Activated T-helper 2 cell treated with anti-CD3 and anti-CD28 coated beads, Interferon-gamma antibody, Interleukin-2, Interleukin-4, amounts not matched to agents 10 μg/mL and 5 μg/mL and 100 μg/mL, durations not matched to agents 14 hours and 24 hours and 36 hours (primary cell): ENCODE results near the gene SLC4A2. TPM values are rescaled to one million over a fixed set of nuclear protein-coding genes. Genes with fewer than 3 reads are reported as not detected.

Source experiments
- DNase-seq: peaks from one replicate; pipeline ENCODE4 v3.0.0; 2021; ENCODE audit warnings: low spot score
- H3K27ac Mint-ChIP-seq: one replicate; pipeline ENCODE4 v1.8.0; 2021; ENCODE audit warnings: mixed read lengths
- H3K27me3 Mint-ChIP-seq: one replicate; pipeline ENCODE4 v1.8.0; 2021; ENCODE audit warnings: low read depth, mixed read lengths
- H3K36me3 Mint-ChIP-seq: one replicate; pipeline ENCODE4 v1.8.0; 2021; ENCODE audit warnings: low read depth, mixed read lengths
- H3K4me1 Mint-ChIP-seq: one replicate; pipeline ENCODE4 v1.8.0; 2021; ENCODE audit warnings: low read depth, mixed read lengths
- H3K4me3 Mint-ChIP-seq: one replicate; pipeline ENCODE4 v1.8.0; 2021; ENCODE audit warnings: low read depth, mild to moderate bottlenecking, moderate library complexity, mixed read lengths
- H3K9me3 Mint-ChIP-seq: one replicate; pipeline ENCODE4 v1.8.0; 2021; ENCODE audit warnings: mixed read lengths
- intact Hi-C: fragments of 100-400 bp; cut with micrococcal nuclease; formaldehyde crosslinking; loops from one replicate; pipeline ENCODE4 v1.15.1; 2023
- total RNA-seq: library from RNA; stranded (reverse); gene quantifications from 2 replicates; pipeline ENCODE4 v1.2.3, GENCODE V29; 2022

Gene SLC4A2
- total RNA-seq, 1 donor from 2014 or later: 109 TPM

DNA sequence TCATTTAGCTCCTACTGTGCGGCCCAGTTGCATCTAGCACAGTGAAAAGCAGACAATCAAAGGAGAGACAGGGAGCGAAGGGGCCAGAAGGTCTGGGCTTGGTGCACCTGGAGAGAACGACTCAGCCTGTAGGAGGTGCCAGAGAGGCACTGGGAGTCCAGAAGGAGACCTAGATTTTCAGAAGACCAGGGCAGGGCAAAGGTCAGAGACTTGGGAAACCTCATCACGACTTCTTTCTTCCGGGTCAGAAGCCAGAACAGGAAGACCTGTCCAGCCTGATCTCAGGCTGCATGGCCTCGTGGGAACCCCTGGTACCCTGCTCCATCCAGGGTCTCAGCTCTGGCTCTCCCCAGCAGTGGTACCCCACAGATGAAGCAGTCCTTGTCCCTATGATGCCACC, 32.0 kb downstream of the SLC4A2 start:
- intact Hi-C loops: no loop called here
- no peak for DNase-seq
- H3K9me3 Mint-ChIP-seq: no peaks in the 10 kb centered on the region
- peaks cover 11% of the 10 kb centered on the region for H3K4me1 Mint-ChIP-seq
- H3K27me3 Mint-ChIP-seq: peaks cover 2% of the 10 kb centered on the region
- peaks cover 4% of the 10 kb centered on the region for H3K36me3 Mint-ChIP-seq
- no peak overlapping the region for H3K4me3 Mint-ChIP-seq
- H3K27ac Mint-ChIP-seq: no peak overlapping the region

GRCh38 chr7:151091988-151092387, 32.6 kb downstream of the SLC4A2 start:
- Mint-ChIP-seq H3K9me3 (no peaks in the 10 kb centered on the region), H3K4me1 (peaks cover 11% of the 10 kb centered on the region), H3K4me3 (no peak overlapping the region), H3K27me3 (peaks cover 2% of the 10 kb centered on the region), H3K36me3 (peaks cover 4% of the 10 kb centered on the region), H3K27ac (no peak overlapping the region)
- DNase-seq: no peak
- intact Hi-C loops: no loop called here

DNA sequence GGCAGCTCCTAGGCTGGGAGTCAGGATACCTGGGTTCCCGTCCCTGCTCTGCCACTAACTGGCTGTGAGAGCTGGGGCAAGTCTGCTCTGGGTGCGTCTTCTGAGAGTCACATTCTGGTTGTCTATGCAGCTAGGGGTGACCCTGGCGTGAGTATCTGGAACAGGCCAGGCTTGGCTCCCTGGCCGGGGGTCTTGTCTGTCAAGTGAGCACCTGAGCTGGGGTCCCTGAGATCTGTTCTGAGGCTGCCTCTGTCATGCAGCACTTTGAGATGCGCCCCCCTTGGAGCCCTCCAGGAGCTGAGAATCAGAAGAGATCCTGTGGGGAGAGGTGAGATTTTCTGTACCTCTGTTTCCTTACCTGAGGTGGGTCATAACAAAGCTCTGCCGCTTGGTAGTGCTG, 34.4 kb downstream of the SLC4A2 start:
- Mint-ChIP-seq H3K9me3 (no peaks in the 10 kb centered on the region), H3K27me3 (peaks cover 2% of the 10 kb centered on the region)
- intact Hi-C loops: no loop called here

GRCh38 chr7:151094675-151095074, 35.3 kb downstream of the SLC4A2 start:
- Mint-ChIP-seq H3K27ac (no peak overlapping the region), H3K27me3 (no peaks in the 10 kb centered on the region), H3K4me1 (no peaks in the 10 kb centered on the region), H3K36me3 (no peaks in the 10 kb centered on the region), H3K9me3 (no peaks in the 10 kb centered on the region), H3K4me3 (no peak overlapping the region)
- intact Hi-C loops: no loop called here
- DNase-seq: no peak

More for the DNA sequence above, 34.4 kb downstream of the SLC4A2 start:
- Mint-ChIP-seq H3K27ac (no peak overlapping the region), H3K4me3 (no peak overlapping the region), H3K36me3 (peaks cover 4% of the 10 kb centered on the region), H3K4me1 (peaks cover 6% of the 10 kb centered on the region)
- DNase-seq: no peak

DNA sequence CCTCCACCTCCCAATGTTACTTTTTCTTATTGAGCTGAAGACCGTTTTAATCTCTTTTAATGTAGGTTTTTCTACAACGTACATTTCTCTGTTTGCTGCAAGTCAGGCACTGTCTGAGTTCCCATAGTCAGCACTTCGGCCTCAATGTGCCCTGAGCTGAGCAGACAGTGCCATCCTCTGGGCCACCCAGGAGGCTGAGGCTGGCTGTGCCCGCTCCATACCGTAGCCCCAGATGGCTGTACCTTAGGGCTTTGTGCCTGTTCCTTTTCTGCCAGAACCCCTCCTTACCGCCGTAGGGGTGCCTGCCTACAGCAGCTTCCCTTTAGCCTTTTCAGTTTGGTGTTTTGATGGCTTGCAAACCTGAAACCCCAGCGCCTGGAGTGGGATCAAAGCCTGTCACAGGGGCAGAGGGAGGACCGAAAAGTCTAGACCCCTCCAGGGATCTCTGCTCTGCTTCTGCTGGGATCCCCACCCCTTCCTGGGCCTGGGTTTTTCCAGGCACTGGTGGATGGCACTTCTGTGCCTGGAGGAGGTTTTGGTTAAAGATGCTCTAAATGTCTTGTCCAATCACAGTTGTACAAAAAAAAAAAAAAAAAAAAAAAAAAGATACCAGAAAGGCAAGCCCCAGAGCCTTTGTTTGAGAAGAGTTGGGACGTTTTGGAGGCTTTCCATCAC, 35.9 kb downstream of the SLC4A2 start:
- Mint-ChIP-seq H3K4me3 (no peak overlapping the region), H3K36me3 (no peaks in the 10 kb centered on the region), H3K27me3 (no peaks in the 10 kb centered on the region), H3K27ac (no peak overlapping the region), H3K4me1 (no peaks in the 10 kb centered on the region), H3K9me3 (no peaks in the 10 kb centered on the region)
- DNase-seq: no peak
- intact Hi-C loops: no loop called here

DNA sequence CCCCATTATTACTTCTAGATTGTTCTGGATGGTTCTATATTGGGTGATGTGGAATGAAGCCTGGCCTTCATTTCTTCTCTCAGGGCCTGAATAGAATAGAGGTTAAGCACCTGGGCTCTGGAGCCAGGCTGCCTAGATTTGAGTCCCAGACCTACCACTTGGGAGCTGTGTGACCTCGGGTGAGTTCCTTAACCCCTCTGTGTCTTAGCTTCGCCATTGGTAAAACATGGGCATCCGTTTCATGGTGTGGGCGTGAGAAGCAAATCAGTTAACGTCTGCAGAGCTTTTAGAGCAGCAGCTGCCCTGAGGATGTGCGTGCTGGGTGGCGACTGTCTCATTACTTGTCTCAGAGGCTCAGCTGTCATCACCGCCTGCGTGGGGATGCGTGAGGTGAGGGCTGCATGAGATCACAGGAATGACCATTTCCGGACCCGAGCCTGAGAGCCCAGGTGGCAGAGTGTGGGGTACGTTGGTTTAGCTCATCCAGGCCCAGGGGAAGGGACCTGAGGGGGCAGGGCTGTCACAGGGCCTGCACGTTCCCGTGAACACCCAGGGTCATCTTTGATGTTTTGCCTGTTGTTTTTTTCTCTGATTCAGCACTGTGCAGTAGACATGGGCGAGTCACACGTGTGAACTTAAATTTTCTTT, 36.6 kb downstream of the SLC4A2 start:
- intact Hi-C loops: no loop called here

DNA sequence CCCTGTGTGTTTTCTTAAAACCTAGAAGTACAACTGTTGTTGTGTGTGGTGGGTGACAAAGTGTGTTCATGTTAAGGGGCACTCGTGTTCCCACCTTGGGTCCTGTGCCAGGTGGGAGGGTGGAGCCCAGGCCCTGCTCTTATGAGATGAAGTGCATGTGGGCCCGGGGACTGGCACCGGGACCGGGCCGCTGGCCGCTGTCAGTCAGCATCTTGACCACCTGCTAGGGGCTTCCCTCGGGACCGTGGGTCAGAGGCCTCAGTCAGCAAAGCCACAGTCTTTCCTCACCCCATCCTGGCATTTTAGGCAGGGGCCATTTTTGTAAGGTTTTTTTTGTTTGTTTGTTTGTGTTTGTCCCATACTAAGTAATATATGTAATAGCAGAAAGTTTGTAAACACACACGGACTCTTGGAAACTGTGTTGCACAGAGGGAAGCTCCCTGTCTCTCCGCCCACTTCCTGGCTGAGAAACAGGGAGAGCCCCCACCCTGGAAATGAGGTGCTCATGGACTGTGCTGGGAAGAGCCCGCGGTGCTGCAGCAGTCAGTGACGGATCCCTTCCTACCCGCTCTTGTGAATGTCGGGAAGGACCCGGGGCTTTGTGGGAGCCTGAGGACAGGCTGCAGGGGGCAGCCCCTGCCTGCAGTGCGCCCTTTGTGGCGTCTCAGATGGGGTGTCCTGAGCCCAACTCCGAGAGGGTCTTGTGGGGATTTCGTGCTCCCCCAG, 40.3 kb downstream of the SLC4A2 start:
- Mint-ChIP-seq H3K4me3 (no peak overlapping the region), H3K9me3 (no peaks in the 10 kb centered on the region), H3K27ac (no peak overlapping the region), H3K36me3 (no peaks in the 10 kb centered on the region), H3K4me1 (no peaks in the 10 kb centered on the region), H3K27me3 (no peaks in the 10 kb centered on the region)
- intact Hi-C loops: no loop called here
- DNase-seq: no peak

More for the DNA sequence above, 36.6 kb downstream of the SLC4A2 start:
- H3K4me3 Mint-ChIP-seq: no peak overlapping the region
- H3K4me1 Mint-ChIP-seq: no peaks in the 10 kb centered on the region
- H3K27me3 Mint-ChIP-seq: no peaks in the 10 kb centered on the region
- H3K27ac Mint-ChIP-seq: no peak overlapping the region
- no peak for DNase-seq
- no peaks in the 10 kb centered on the region for H3K9me3 Mint-ChIP-seq
- H3K36me3 Mint-ChIP-seq: no peaks in the 10 kb centered on the region

DNA sequence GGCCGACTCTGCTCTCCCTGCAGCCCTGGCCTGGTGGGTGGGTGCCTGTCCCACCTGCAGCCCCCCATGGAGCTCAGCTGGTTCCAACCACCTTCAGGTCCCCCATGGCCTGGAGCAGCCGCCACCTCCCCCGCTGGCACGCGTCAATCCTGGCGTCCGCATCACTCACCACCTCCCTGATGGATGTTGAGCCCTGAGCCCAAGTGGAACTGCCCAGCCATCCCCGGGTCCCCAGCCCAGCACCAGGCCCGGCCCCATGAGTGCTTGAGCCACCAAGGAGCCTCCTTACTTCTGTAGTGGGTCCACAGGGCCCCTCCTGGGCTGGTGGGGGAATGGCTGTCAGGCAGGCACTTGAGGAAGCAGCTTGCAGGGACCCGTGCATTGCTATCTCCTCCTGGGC, 41.5 kb downstream of the SLC4A2 start:
- intact Hi-C loops: no loop called here

GRCh38 chr7:151101621-151102396, 42.4 kb downstream of the SLC4A2 start:
- Mint-ChIP-seq H3K27me3 (no peaks in the 10 kb centered on the region), H3K4me3 (no peak overlapping the region), H3K27ac (no peak overlapping the region), H3K36me3 (no peaks in the 10 kb centered on the region), H3K9me3 (no peaks in the 10 kb centered on the region), H3K4me1 (no peaks in the 10 kb centered on the region)
- no peak for DNase-seq
- intact Hi-C loops: no loop called here

More for the DNA sequence above, 41.5 kb downstream of the SLC4A2 start:
- Mint-ChIP-seq H3K27ac (no peak overlapping the region), H3K4me3 (no peak overlapping the region), H3K36me3 (no peaks in the 10 kb centered on the region), H3K27me3 (no peaks in the 10 kb centered on the region), H3K9me3 (no peaks in the 10 kb centered on the region), H3K4me1 (no peaks in the 10 kb centered on the region)
- no peak for DNase-seq

GRCh38 chr7:151102991-151103390, 43.6 kb downstream of the SLC4A2 start:
- Mint-ChIP-seq H3K27ac (peak overlapping the region; percentile 26), H3K4me1 (no peaks in the 10 kb centered on the region), H3K27me3 (no peaks in the 10 kb centered on the region), H3K36me3 (no peaks in the 10 kb centered on the region), H3K9me3 (no peaks in the 10 kb centered on the region), H3K4me3 (no peak overlapping the region)
- no peak for DNase-seq
- intact Hi-C loops: no loop called here

GRCh38 chr7:151103973-151104372, 44.6 kb downstream of the SLC4A2 start:
- intact Hi-C loops: no loop called here
- no peaks in the 10 kb centered on the region for H3K27me3 Mint-ChIP-seq
- no peaks in the 10 kb centered on the region for H3K9me3 Mint-ChIP-seq
- DNase-seq: no peak
- no peak overlapping the region for H3K4me3 Mint-ChIP-seq
- no peaks in the 10 kb centered on the region for H3K4me1 Mint-ChIP-seq
- no peak overlapping the region for H3K27ac Mint-ChIP-seq
- H3K36me3 Mint-ChIP-seq: no peaks in the 10 kb centered on the region

DNA sequence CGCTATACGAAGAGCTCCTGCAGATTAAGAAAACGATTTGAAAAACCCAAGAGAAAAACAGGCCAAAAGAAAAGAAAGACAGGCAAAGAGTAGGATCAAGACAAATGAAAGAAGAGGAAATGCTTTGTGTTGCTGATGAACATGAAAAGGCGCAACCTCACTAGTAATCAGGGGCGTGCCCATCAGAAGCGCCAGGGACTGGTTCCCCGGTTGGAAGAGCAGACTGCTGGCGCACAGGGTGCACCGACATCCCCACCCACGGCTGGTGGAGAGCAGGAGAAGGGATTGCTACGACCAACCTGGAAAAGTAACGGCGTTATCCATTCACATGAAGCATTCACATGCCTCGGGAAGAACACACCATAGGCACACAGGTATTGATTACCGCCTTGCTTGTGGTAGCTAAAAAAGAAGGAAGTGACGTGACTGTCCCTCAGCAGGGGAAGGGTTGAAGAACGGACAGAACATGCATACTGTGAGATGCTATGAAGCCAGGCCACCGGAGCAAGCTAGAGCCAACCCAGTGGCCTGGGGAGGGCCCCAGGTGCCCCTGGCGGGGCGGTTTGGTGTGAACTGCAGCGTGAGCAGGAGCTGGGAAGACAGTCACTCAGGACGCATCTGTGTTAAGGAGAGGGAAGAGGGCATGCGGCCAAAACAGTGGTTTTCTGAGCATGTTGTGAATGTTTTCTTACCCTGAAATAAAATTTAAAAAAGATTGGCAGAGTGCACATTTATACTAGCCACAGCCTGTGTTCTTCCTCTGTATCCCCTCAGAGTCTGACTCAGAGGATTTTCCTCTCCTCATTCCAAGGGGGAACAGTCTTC, 45.2 kb downstream of the SLC4A2 start:
- intact Hi-C loops: no loop called here

More for the DNA sequence above, 45.2 kb downstream of the SLC4A2 start:
- Mint-ChIP-seq H3K4me3 (no peak overlapping the region), H3K4me1 (no peaks in the 10 kb centered on the region), H3K9me3 (no peaks in the 10 kb centered on the region), H3K27me3 (no peaks in the 10 kb centered on the region), H3K27ac (no peak overlapping the region), H3K36me3 (no peaks in the 10 kb centered on the region)
- DNase-seq: no peak
